ENCODE results near the gene FANCI. TPM values are rescaled to one million over a fixed set of nuclear protein-coding genes. Genes with fewer than 3 reads are reported as not detected.

FANCI gene
- total and polyA plus RNA-seq, 3 donors from 2014 or later, result 45.0 to 63.6 (median 56.0) TPM

- Histone ChIP-seq H3K4me1 (no peaks in the 10 kb centered on the region), H3K9me3 (no peaks in the 10 kb centered on the region), H3K4me3 (no peak overlapping the region), H3K36me3 (ENCODE audit: low read depth, missing control alignments) (no peaks in the 10 kb centered on the region), H3K27me3 (no peaks in the 10 kb centered on the region), H3K27ac (no peak overlapping the region)
- no peak for DNase-seq
- no peak for TF ChIP-seq POLR2A (IDR thresholded peaks at IDR 0.05)
- no peak for TF ChIP-seq CTCF (IDR thresholded peaks at IDR 0.05)
- intact Hi-C loops (cut with DNase I; ENCODE audit: low total_unique reads), result no loop called here
These were observed 56.1 kb downstream of the FANCI start for GRCh38 chr15:89299896-89300295.

DNA sequence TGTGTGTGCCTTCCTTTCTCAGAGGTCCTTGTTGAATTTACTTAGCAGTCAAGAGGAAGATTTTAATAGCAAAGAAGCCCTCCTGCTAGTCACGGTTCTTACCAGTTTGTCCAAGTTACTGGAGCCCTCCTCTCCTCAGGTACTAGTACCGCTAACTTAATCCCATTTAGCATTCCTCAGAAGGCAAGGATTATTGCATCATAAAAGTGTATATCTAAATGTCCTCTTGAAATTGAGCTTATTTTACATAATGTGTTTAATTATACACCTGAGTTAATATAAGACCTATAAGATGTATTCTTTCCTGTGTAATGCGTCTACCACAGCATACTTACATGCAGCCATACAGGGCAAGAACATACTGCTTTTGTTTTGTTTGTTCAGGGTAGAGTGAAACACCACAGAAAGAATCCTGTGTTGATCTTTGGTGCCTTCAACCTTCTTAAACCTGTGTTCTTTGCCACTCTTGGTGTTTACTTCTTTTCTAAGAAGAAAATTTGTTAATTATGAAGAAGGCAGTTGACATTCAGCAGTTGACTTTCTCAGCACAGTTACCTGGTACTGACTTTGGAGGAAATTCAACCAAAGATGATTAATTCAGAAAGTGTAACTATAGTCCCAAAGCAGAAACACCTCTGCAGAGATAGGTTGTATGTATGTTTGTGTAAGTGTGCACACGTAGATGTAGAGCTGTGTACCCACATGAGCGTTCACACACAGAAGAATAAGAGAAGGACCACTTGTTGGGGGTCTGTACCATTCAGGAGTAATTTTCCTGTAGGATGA lies 57.7 kb downstream of the FANCI start:
- TF ChIP-seq CTCF (IDR thresholded peaks at IDR 0.05), result no peak
- TF ChIP-seq POLR2A (IDR thresholded peaks at IDR 0.05), result no peak
- intact Hi-C loops (cut with DNase I; ENCODE audit: low total_unique reads), result no loop called here
- no peaks in the 10 kb centered on the region for H3K9me3 ChIP-seq
- no peaks in the 10 kb centered on the region for H3K4me1 ChIP-seq
- H3K27me3 ChIP-seq, result no peaks in the 10 kb centered on the region
- DNase-seq, result no peak
- WGBS, 2 donors, result 84 to 87% methylated on average over 5 of the region's 5 CpGs
- H3K36me3 ChIP-seq (ENCODE audit: low read depth, missing control alignments), result no peaks in the 10 kb centered on the region
- no peak overlapping the region for H3K27ac ChIP-seq
- H3K4me3 ChIP-seq, result no peak overlapping the region

- Histone ChIP-seq H3K4me3 (no peak overlapping the region), H3K27ac (no peak overlapping the region), H3K4me1 (no peaks in the 10 kb centered on the region), H3K36me3 (ENCODE audit: low read depth, missing control alignments) (no peaks in the 10 kb centered on the region), H3K27me3 (no peaks in the 10 kb centered on the region), H3K9me3 (no peaks in the 10 kb centered on the region)
- TF ChIP-seq POLR2A (IDR thresholded peaks at IDR 0.05) (no peak), CTCF (IDR thresholded peaks at IDR 0.05) (no peak)
- WGBS, 2 donors, result 95 to 96% methylated on average over 2 of the region's 2 CpGs
- intact Hi-C loops (cut with DNase I; ENCODE audit: low total_unique reads), result no loop called here
- no peak for DNase-seq
These were observed 60.2 kb downstream of the FANCI start for GRCh38 chr15:89303986-89304385.

DNA sequence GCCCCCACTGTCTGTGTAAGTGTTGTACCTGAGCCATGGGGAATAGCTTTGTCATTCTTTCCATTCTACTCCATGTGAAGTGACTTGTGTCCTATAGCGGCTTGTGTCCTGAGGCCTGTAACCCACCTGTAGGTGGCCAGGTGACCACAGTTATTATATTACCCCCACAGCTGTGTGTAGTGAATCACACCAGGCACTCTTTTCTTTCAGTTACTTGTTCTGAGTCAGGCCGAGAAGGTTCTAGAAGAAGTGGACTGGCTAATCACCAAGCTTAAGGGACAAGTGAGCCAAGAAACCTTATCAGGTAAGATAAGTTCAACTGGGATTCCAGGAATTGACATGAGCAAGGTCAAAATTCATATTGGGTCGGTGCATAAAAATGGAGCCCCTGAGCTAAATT lies 61.6 kb downstream of the FANCI start:
- Histone ChIP-seq H3K27me3 (no peaks in the 10 kb centered on the region), H3K4me3 (no peak overlapping the region), H3K4me1 (no peaks in the 10 kb centered on the region), H3K9me3 (no peaks in the 10 kb centered on the region), H3K36me3 (ENCODE audit: low read depth, missing control alignments) (no peaks in the 10 kb centered on the region), H3K27ac (no peak overlapping the region)
- WGBS, 2 donors, result 85 to 93% methylated on average over 3 of the region's 3 CpGs
- TF ChIP-seq POLR2A (IDR thresholded peaks at IDR 0.05) (no peak), CTCF (IDR thresholded peaks at IDR 0.05) (no peak)
- intact Hi-C loops (cut with DNase I; ENCODE audit: low total_unique reads), result no loop called here
- DNase-seq, result no peak

DNA sequence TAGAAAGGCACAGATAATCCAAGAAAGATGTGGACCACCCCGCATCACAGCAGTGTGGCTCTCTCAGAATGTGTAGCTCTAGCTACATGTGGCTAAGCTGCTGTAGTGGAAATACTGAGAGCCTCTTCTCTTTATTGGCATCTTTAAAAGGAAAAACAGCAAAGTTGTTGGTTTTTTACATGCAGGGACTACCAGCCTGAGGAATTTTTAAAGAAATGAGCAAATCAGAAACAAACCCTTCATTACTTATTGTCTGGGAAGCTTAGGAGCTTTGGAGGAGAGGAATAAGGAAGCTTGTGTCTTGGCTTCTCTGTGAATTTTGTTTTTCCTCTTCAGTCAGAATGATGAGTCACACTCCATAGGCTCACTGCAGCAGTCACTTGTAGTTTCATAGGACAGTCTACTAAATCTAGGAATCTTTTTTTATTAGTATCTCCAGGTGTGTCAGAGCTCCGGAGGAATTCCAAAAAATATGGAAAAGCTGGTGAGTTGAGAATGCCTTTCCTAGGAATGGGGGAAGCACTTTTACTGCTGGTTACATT lies 63.3 kb downstream of the FANCI start:
- DNase-seq, result no peak

More for the DNA sequence above, 63.3 kb downstream of the FANCI start:
- Histone ChIP-seq H3K4me3 (no peak overlapping the region), H3K27me3 (no peaks in the 10 kb centered on the region), H3K9me3 (no peaks in the 10 kb centered on the region), H3K4me1 (no peaks in the 10 kb centered on the region), H3K36me3 (ENCODE audit: low read depth, missing control alignments) (no peaks in the 10 kb centered on the region), H3K27ac (no peak overlapping the region)
- intact Hi-C loops (cut with DNase I; ENCODE audit: low total_unique reads), result no loop called here
- 94 to 96% methylated on average over 2 of the region's 2 CpGs for WGBS, 2 donors
- no peak for TF ChIP-seq POLR2A (IDR thresholded peaks at IDR 0.05)
- TF ChIP-seq CTCF (IDR thresholded peaks at IDR 0.05), result no peak
